Keratinocyte (primary cell): Measurements from ENCODE around the gene BCAS3. TPM values are rescaled to one million over a fixed set of nuclear protein-coding genes. Genes with fewer than 3 reads are reported as not detected.

Source experiments
- DNase-seq: peaks from one replicate; pipeline ENCODE4 v3.0.0-alpha.2; 2011; ENCODE audit warnings: low read depth, missing footprints, low spot score
- FAIRE-seq: peaks from 2 replicates; lab custom pipeline; 2011; peaks lifted over from hg19 to GRCh38; lab: Jason Lieb, UNC
- H2AFZ ChIP-seq: 2 replicates; pipeline ENCODE4 v1.6.0; 2012; ENCODE audit warnings: low read length, control low read depth, inconsistent platforms; ENCODE audit not compliant: control insufficient read depth
- H3K27ac ChIP-seq: 2 replicates; pipeline ENCODE4 v1.5.1; 2011; ENCODE audit warnings: low read length; ENCODE audit not compliant: control insufficient read depth, insufficient read depth
- H3K27me3 ChIP-seq: 3 replicates; pipeline ENCODE4 v1.6.0; 2011; ENCODE audit warnings: low read length; ENCODE audit not compliant: control insufficient read depth, insufficient read depth; ENCODE audit errors: extremely low read depth
- H3K36me3 ChIP-seq, 2 experiments: 2 replicates in 1 of 2; 3 replicates in 1 of 2; pipeline ENCODE4 v1.5.1; 2011; ENCODE audit warnings: low read length in 2 of 2, mild to moderate bottlenecking in 1 of 2; ENCODE audit not compliant: control insufficient read depth in 2 of 2, insufficient read depth in 2 of 2; ENCODE audit errors: extremely low read depth in 1 of 2
- H3K4me1 ChIP-seq: 3 replicates; pipeline ENCODE4 v1.5.1; 2011; ENCODE audit warnings: low read length; ENCODE audit not compliant: control insufficient read depth, insufficient read depth; ENCODE audit errors: extremely low read depth
- H3K4me2 ChIP-seq: 3 replicates; pipeline ENCODE4 v1.6.0; 2011; ENCODE audit warnings: low read depth, low read length; ENCODE audit not compliant: control insufficient read depth, insufficient read depth; ENCODE audit errors: extremely low read depth
- H3K4me3 ChIP-seq, 3 experiments: fragments of 200-600 bp in 1 of 3; sonication (generic) in 1 of 3; 2 replicates in 2 of 3; 3 replicates in 1 of 3; pipeline ENCODE4 v1.5.1; 2011 to 2016; ENCODE audit warnings: low read length in 3 of 3, mild to moderate bottlenecking in 3 of 3, control low read depth in 2 of 3, inconsistent platforms in 1 of 3, low read depth in 1 of 3, mixed read lengths in 1 of 3, mixed run types in 1 of 3, moderate library complexity in 1 of 3; ENCODE audit not compliant: control insufficient read depth in 2 of 3, insufficient read depth in 2 of 3; ENCODE audit errors: extremely low read depth in 1 of 3
- H3K79me2 ChIP-seq: 2 replicates; pipeline ENCODE4 v1.6.0; 2012; ENCODE audit warnings: low read length; ENCODE audit not compliant: control insufficient read depth, insufficient read depth
- H3K9ac ChIP-seq: 3 replicates; pipeline ENCODE4 v1.6.0; 2011; ENCODE audit warnings: low read length; ENCODE audit not compliant: control insufficient read depth, insufficient read depth; ENCODE audit errors: extremely low read depth
- H3K9me1 ChIP-seq: 3 replicates; pipeline ENCODE4 v1.6.0; 2011; ENCODE audit warnings: low read length; ENCODE audit not compliant: control insufficient read depth, insufficient read depth; ENCODE audit errors: extremely low read depth
- H3K9me3 ChIP-seq: 2 replicates; pipeline ENCODE4 v1.5.1; 2012; ENCODE audit warnings: low read depth, low read length; ENCODE audit not compliant: control insufficient read depth
- H4K20me1 ChIP-seq: 3 replicates; pipeline ENCODE4 v1.6.0; 2011; ENCODE audit warnings: low read length; ENCODE audit not compliant: control insufficient read depth, insufficient read depth; ENCODE audit errors: extremely low read depth
- EZH2 ChIP-seq: IDR thresholded peaks from one replicate; pipeline ENCODE4 v1.6.1; 2012; ENCODE audit warnings: inconsistent platforms, mild to moderate bottlenecking, low read length, moderate library complexity
- dilution Hi-C: fragments of 300-500 bp; cut with MboI; formaldehyde crosslinking; loops from one replicate; pipeline ENCODE4 v1.7.0; 2020; ENCODE audit warnings: low sequenced_read_pairs; ENCODE audit not compliant: extremely low pct_ligation_motif_present
- polyA plus RNA-seq, 5 experiments: library from polyadenylated mRNA; depleted of rRNA in 3 of 5; stranded (reverse) in 3 of 5; stranded (forward) in 1 of 5; unstranded in 1 of 5; fragments of >200 nt; gene quantifications; 1 replicate in 1 of 5; 2 replicates in 3 of 5; 3 replicates in 1 of 5; pipeline versions ENCODE4 v1.2.1 to v1.2.3, GENCODE V29; 2011 to 2012; ENCODE audit warnings: missing spikeins in 2 of 5, low read depth in 1 of 5, low replicate concordance in 1 of 5
- TF ChIP-seq, protein P1 (sequence below), 3 experiments: IDR thresholded peaks in 1 of 3; conservative IDR thresholded peaks in 1 of 3; optimal IDR thresholded peaks in 1 of 3; 2 replicates in 2 of 3; 3 replicates in 1 of 3; pipeline versions ENCODE3 to v1.5.1; 2011; ENCODE audit warnings: low read length in 3 of 3, mild to moderate bottlenecking in 3 of 3, moderate library complexity in 2 of 3, control low read depth in 1 of 3, inconsistent platforms in 1 of 3; ENCODE audit not compliant: insufficient read depth in 2 of 3; ENCODE audit errors: extremely low read depth in 1 of 3

Gene BCAS3
- polyA plus RNA-seq, 1 donor (not counting 4 experiments of a cell fraction or from before 2014, with no cell fraction given) = 11.8 TPM

DNA sequence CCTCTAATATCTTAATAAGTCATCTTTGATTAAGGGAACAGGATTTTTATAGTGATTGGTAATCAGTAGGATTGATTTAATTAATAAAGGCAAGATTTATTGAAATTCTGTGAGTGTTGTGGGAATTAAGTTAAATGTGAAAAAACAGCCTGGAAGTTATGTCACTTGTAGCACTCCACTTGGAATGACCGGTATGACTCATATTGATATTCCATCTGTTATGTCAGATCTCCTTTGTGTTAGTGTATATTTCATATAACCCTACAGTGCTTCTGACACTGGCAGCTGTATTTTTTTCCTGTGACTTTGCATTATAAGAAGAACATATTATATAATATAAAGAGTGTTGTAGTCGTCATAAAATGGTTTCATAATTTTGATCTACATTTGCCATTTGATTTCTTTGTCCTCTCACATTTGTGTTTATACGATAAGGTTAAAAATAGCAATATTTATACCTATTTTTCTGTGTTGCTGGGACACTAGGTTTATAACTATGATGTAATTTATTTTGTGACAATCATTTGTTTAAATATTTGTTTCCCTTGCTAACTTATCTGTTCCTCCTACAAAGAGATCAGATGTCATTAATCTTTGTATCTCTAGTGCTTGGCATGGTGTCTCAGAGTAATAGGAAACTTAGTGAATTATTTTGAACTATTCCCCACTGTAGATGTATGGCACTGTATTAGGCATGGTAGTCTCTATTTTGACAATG lies 249.0 kb downstream of the BCAS3 start:
- no peak for DNase-seq
- no peak for FAIRE-seq
- H4K20me1 ChIP-seq = no peaks in the 10 kb centered on the region
- no peak overlapping the region for H2AFZ ChIP-seq
- no peak overlapping the region for H3K4me3 ChIP-seq
- H3K9me1 ChIP-seq = no peaks in the 10 kb centered on the region
- dilution Hi-C loops = no loop called here
- no peak overlapping the region for H3K9ac ChIP-seq
- no peak overlapping the region for H3K4me2 ChIP-seq
- H3K9me3 ChIP-seq = no peaks in the 10 kb centered on the region
- H3K4me1 ChIP-seq = no peaks in the 10 kb centered on the region
- no peaks in the 10 kb centered on the region for H3K79me2 ChIP-seq
- no peaks in the 10 kb centered on the region for H3K27me3 ChIP-seq
- TF ChIP-seq EZH2 = no peak
- TF ChIP-seq, protein P1, sequence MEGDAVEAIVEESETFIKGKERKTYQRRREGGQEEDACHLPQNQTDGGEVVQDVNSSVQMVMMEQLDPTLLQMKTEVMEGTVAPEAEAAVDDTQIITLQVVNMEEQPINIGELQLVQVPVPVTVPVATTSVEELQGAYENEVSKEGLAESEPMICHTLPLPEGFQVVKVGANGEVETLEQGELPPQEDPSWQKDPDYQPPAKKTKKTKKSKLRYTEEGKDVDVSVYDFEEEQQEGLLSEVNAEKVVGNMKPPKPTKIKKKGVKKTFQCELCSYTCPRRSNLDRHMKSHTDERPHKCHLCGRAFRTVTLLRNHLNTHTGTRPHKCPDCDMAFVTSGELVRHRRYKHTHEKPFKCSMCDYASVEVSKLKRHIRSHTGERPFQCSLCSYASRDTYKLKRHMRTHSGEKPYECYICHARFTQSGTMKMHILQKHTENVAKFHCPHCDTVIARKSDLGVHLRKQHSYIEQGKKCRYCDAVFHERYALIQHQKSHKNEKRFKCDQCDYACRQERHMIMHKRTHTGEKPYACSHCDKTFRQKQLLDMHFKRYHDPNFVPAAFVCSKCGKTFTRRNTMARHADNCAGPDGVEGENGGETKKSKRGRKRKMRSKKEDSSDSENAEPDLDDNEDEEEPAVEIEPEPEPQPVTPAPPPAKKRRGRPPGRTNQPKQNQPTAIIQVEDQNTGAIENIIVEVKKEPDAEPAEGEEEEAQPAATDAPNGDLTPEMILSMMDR (optimal IDR thresholded peaks at IDR 0.05 in 1 of 3, IDR thresholded peaks at IDR 0.05 in 1 of 3, conservative IDR thresholded peaks at IDR 0.05 in 1 of 3; ENCODE audit: extremely low read depth in 1 of 3, insufficient read depth in 2 of 3, low read length in 3 of 3) = no peak
- no peaks in the 10 kb centered on the region for H3K36me3 ChIP-seq
- no peak overlapping the region for H3K27ac ChIP-seq

DNA sequence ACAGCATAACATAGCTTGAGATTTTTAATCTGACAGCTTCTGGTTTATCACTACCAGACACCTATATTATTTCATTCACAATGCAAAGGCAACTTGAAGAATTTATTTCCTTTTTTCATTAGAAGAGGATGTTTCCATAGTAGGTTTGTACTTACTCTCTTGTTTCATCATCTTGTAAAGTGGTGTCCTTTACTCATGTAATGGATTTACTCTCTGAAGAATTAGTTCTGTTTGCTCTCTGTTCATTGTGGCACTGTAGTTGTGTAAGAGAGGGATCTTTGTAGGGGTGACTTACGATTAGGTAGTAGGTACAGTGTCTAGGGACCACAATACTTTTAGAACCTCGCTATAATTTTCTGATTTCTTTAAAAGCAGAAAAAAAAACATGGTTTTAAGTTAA lies 256.1 kb downstream of the BCAS3 start:
- Histone ChIP-seq H3K36me3 (no peaks in the 10 kb centered on the region), H3K9me3 (no peaks in the 10 kb centered on the region), H3K9ac (no peak overlapping the region), H3K27ac (no peak overlapping the region), H3K4me3 (no peak overlapping the region), H3K9me1 (no peaks in the 10 kb centered on the region), H2AFZ (no peak overlapping the region), H4K20me1 (no peaks in the 10 kb centered on the region), H3K4me1 (no peaks in the 10 kb centered on the region), H3K4me2 (no peak overlapping the region), H3K79me2 (no peaks in the 10 kb centered on the region), H3K27me3 (no peaks in the 10 kb centered on the region)
- DNase-seq (no peak), FAIRE-seq (no peak)
- no peak for TF ChIP-seq EZH2
- TF ChIP-seq, protein P1 (optimal IDR thresholded peaks at IDR 0.05 in 1 of 3, IDR thresholded peaks at IDR 0.05 in 1 of 3, conservative IDR thresholded peaks at IDR 0.05 in 1 of 3; ENCODE audit: extremely low read depth in 1 of 3, insufficient read depth in 2 of 3, low read length in 3 of 3) = no peak
- dilution Hi-C loops = no loop called here
